Retinal pigment epithelial cell (primary cell): ENCODE data around the gene TMEM132C.

Experiments used
- DNase-seq: peaks from one replicate; pipeline ENCODE4 v3.0.0-alpha.2; 2010; ENCODE audit warnings: low read depth
- H3K4me3 ChIP-seq: 2 replicates; pipeline ENCODE4 v1.5.1; 2011; ENCODE audit warnings: mild to moderate bottlenecking, low read length, control low read depth, moderate library complexity
- TF ChIP-seq, protein P1 (sequence below): conservative IDR thresholded peaks from 2 replicates; pipeline ENCODE4 v1.5.1; 2011; ENCODE audit warnings: low read depth, low read length, control low read depth, inconsistent platforms

Gene TMEM132C

DNA sequence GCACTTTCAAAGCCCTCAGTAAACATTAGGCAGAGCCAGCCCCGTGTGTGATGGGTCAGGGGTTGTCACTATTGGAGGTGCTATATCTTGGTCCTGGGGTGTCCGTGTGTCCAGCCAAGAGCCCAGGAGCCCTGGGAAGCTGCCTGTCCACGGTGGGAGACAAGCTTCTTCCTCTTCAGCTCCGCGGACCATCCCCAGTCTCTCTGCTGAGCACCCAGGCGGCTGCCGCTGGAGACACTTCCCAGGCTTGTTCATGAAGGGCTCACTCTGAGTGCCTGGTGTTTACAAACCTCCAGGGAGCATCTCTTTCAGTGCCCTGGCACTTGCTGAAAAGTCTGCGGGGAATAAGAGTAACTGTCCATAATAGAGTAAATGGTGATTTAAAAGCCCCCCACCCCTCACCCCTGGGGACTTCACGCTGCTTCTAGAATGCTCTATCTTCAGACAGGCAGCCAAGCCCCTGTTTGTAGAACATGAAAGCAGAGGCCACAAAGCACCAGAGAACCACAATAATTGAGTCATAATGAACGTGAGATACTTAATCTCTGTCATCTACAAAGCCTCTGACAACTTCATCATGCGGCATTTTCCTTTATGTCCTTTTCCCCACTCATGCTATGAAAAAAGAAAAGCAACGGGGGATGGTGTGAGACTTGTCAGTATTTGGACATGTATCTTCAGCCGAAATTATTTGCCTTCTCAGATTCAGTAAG, 178.6 kb downstream of the TMEM132C start:
- no peak for DNase-seq
- H3K4me3 ChIP-seq: no peak overlapping the region
- TF ChIP-seq, protein P1, sequence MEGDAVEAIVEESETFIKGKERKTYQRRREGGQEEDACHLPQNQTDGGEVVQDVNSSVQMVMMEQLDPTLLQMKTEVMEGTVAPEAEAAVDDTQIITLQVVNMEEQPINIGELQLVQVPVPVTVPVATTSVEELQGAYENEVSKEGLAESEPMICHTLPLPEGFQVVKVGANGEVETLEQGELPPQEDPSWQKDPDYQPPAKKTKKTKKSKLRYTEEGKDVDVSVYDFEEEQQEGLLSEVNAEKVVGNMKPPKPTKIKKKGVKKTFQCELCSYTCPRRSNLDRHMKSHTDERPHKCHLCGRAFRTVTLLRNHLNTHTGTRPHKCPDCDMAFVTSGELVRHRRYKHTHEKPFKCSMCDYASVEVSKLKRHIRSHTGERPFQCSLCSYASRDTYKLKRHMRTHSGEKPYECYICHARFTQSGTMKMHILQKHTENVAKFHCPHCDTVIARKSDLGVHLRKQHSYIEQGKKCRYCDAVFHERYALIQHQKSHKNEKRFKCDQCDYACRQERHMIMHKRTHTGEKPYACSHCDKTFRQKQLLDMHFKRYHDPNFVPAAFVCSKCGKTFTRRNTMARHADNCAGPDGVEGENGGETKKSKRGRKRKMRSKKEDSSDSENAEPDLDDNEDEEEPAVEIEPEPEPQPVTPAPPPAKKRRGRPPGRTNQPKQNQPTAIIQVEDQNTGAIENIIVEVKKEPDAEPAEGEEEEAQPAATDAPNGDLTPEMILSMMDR: no peak

DNA sequence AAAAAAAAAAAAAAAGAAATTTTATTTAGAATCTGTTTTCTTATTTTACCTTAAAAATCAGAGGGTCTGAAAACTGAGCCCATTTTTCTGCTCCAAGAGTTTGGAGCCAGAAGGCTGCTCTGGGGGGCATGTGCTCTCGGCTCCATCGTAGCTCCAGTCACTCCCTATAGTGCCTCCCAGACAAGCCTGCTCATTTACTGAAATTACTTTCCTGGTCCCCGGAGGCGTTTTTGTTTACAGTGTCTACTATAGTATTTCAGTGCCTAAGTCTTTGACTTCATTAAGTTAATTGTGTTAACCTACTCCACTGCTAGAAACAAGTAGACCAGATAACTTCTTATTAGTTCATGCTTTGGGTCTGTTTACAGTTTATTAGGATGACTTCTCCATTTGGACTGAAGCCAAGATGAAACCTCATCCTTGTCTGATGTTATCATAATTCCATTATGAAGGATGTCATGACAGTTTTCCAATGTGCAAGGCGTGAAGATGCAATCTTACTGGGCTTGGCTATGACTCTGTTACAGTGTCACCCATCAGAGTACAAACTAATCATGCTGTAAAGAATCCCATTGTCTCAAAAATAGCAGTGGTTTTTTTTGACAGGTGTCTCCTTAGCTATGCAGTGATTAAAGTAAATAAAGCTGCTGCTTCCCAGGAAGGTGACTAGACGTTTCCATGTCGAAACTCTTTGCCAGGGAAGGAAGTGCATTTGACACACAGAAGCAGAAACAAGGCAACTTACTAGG, 182.3 kb downstream of the TMEM132C start:
- no peak for DNase-seq
- no peak overlapping the region for H3K4me3 ChIP-seq
- TF ChIP-seq, protein P1: no peak

DNA sequence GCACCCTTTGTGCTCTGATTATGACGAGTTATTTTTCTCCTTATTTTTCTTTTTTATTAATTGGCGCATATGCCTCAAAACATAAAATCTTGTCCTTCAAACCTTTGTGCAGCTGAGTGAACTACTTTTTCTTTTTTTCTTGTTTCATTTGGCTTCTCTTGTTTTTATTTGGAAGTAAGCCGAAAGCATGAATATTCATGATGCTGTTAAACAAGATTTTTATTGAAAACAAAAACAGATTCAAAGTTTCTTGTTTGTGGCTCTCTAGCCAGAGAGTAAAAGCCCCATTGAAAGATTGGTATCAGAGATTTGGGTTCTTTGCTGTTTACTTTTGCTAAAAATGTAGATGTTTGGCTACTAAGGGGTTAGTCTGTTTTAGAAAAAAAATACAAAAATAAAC, 183.8 kb downstream of the TMEM132C start:
- TF ChIP-seq, protein P1: no peak
- DNase-seq: no peak
- no peak overlapping the region for H3K4me3 ChIP-seq

DNA sequence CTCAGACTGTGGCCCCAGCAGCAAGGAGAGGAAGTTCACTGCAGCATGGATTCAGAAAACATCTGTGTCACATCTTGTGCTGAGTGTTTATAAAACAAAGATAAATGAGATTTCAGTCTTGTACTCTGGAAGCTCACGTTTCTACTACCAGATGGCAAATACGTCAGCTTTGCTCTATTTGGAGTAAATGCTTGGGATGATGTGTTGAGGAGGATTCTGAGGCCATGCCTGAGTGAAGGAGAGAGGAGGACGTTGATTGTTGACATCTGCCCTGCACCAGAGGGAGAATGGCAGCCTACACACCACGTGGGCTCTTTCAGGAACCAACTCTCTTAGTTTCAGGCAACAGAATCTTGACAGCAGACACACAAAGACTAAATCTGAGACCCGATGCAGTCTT, 188.9 kb downstream of the TMEM132C start:
- TF ChIP-seq, protein P1: no peak
- DNase-seq: no peak
- no peak overlapping the region for H3K4me3 ChIP-seq

DNA sequence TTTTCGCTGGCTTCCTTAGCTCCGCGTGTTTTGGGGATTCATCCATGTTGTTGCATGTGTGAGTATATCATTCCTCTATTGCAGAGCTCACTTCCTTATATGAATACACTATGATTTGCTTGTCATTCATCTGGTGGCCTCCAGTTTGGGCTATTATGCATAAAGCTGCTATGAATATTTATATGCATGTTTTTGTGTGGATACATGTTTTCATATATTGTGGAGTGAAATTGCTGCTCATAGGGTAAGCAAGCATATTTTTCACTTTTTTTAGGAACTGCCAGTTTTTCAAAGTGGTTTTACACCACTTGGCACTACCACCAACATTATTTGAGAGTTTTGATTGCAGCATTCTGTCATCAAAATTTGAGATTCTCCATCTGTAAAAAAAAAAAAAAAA, 190.0 kb downstream of the TMEM132C start:
- TF ChIP-seq, protein P1: no peak
- DNase-seq: no peak
- no peak overlapping the region for H3K4me3 ChIP-seq

DNA sequence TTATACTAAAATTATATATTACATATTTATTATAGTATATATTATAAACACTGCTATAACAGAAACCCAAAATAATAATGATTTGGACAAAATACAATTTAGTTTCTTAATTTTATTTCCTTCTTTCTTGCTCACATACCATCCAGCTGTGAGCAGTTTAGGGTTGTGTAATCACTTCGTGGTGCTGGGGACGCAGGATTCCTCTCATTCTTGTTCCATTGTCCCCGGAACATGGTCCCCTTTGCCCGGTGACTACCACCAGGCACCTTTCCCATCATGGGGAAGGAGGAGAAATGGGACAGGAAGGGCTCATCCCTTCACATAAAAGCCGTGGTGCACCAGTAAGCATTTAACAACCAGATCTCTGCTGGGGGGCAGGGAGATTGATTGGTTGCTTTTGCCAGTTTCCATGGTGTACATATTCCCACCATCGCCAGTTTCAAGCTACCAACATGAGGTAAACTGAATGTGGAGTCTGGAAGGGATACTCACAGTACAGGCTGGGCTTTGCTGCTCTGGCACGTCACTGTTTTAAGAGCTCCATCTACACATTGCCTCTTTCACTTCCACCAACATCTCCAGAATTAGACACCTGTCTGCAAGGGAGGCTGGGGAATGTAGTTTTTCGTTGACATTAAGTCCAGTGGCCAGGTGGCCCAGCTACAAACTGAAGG, 191.5 kb downstream of the TMEM132C start:
- TF ChIP-seq, protein P1: no peak
- no peak for DNase-seq
- no peak overlapping the region for H3K4me3 ChIP-seq
